Brain microvascular endothelial cell (primary cell): ENCODE data around the gene C1QA.

ENCODE experiments used
- DNase-seq: peaks from one replicate; pipeline ENCODE4 v3.0.0-alpha.2; 2020
- H3K27ac ChIP-seq: fragments of 250-450 bp; sonication (Bioruptor Pico); 2 replicates; pipeline ENCODE4 v1.5.1; 2020; ENCODE audit warnings: mild to moderate bottlenecking, moderate library complexity
- H3K27me3 ChIP-seq: fragments of 250-450 bp; sonication (Bioruptor Pico); replicated peaks from 2 replicates; pipeline ENCODE4 v1.5.1; 2020; ENCODE audit warnings: mild to moderate bottlenecking
- H3K36me3 ChIP-seq: fragments of 250-450 bp; sonication (Bioruptor Pico); replicated peaks from 2 replicates; pipeline ENCODE4 v1.5.1; 2020; ENCODE audit warnings: mild to moderate bottlenecking
- H3K4me3 ChIP-seq: 2 replicates; pipeline ENCODE4 v1.5.1; 2011; ENCODE audit warnings: low read depth, mild to moderate bottlenecking, control low read depth, low read length, moderate library complexity
- CTCF ChIP-seq: IDR thresholded peaks from 2 replicates; pipeline ENCODE4 v1.5.1; 2011; ENCODE audit warnings: low read depth, mild to moderate bottlenecking, moderate library complexity, low read length, control low read depth, inconsistent platforms; ENCODE audit errors: missing control alignments
- in situ Hi-C: cut with HindIII; loops from 2 replicates; pipeline ENCODE4 v1.10.0; 2017; ENCODE audit warnings: low sequenced_read_pairs, low pct_ligation_motif_present

C1QA gene

GRCh38 chr1:22641906-22642636, 5.6 kb downstream of the C1QA start:
- H3K4me3 ChIP-seq: no peak overlapping the region
- H3K27ac ChIP-seq: no peak overlapping the region
- H3K36me3 ChIP-seq: no peaks in the 10 kb centered on the region
- peak; percentile 95 for TF ChIP-seq CTCF
- in situ Hi-C loops: no loop called here
- no peaks in the 10 kb centered on the region for H3K27me3 ChIP-seq
- peak; percentile 32 for DNase-seq

GRCh38 chr1:22643381-22643780, 7.0 kb downstream of the C1QA start, which contains the start of gene C1QC:
Gene C1QC (plus strand): TSS chr1:22643633. CDS start chr1:22644024, 391 bp downstream.
- in situ Hi-C loops: no loop called here
- DNase-seq: no peak
- Histone ChIP-seq H3K4me3 (no peak within 1 kb of the TSS), H3K27me3 (no peaks in the 10 kb centered on the region), H3K36me3 (no peaks in the 10 kb centered on the region), H3K27ac (no peak within 1 kb of the TSS)
- no peak for TF ChIP-seq CTCF

- TF ChIP-seq CTCF: no peak
- no peak for DNase-seq
- Histone ChIP-seq H3K27me3 (no peaks in the 10 kb centered on the region), H3K27ac (no peak overlapping the region), H3K4me3 (no peak overlapping the region), H3K36me3 (no peaks in the 10 kb centered on the region)
- in situ Hi-C loops: no loop called here
Measured at GRCh38 chr1:22643928-22644327, 7.5 kb downstream of the C1QA start.

- no peak overlapping the region for H3K4me3 ChIP-seq
- TF ChIP-seq CTCF: no peak
- in situ Hi-C loops: no loop called here
- DNase-seq: no peak
- H3K27me3 ChIP-seq: no peaks in the 10 kb centered on the region
- H3K27ac ChIP-seq: no peak overlapping the region
- no peaks in the 10 kb centered on the region for H3K36me3 ChIP-seq
Measured at GRCh38 chr1:22645931-22646330, 9.5 kb downstream of the C1QA start.

- DNase-seq: no peak
- no peak overlapping the region for H3K4me3 ChIP-seq
Measured at GRCh38 chr1:22646384-22646783, 10.0 kb downstream of the C1QA start.

More at GRCh38 chr1:22646384-22646783, 10.0 kb downstream of the C1QA start:
- no peak for TF ChIP-seq CTCF
- in situ Hi-C loops: no loop called here
- no peaks in the 10 kb centered on the region for H3K27me3 ChIP-seq
- H3K36me3 ChIP-seq: no peaks in the 10 kb centered on the region
- no peak overlapping the region for H3K27ac ChIP-seq
